GM19438 (cell line): ENCODE measurements around the gene SNX4.
"Not testable (repeated sequence)": the region's sequence is repeated elsewhere in the genome, so short reads cannot be mapped to it uniquely, and the experiment has no call there.

Experiments used
- ATAC-seq: cut with Tn5 transposase; IDR thresholded peaks from one replicate; pipeline ENCODE4 v1.9.1; 2021; ENCODE audit warnings: low read depth; ENCODE audit not compliant: unreplicated experiment

Gene SNX4

DNA sequence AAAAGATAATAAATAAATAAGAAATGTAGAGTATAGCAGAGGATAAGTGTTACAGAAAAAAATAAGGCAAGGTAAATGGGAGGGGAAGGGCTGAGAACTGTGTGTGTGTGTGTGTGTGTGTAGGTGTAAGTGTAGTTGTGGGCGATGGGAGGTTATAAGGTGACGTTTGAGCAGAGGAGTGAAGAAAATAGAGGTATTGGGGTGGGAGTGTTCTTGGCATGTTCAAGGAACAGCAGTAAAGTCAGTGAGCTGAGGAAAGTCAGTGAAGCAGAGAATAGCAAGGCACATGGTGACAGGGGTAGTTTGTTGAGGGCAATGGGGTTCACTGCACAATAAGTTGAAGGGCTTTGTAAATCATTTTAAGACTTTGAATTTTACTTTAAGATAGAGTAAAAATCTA lies 113.9 kb downstream of the SNX4 start:
- no peak for ATAC-seq

- not testable (repeated sequence) for ATAC-seq
Measured at GRCh38 chr3:125405515-125405914, 114.5 kb downstream of the SNX4 start.

- ATAC-seq = no peak
Measured at GRCh38 chr3:125403789-125404188, 116.2 kb downstream of the SNX4 start.

GRCh38 chr3:125402639-125403038 lies 117.4 kb downstream of the SNX4 start:
- ATAC-seq = no peak

- no peak for ATAC-seq
Measured at GRCh38 chr3:125401402-125401801, 118.6 kb downstream of the SNX4 start.

- no peak for ATAC-seq
Measured at GRCh38 chr3:125398952-125399351, 121.0 kb downstream of the SNX4 start.
